ENCODE results near the gene SOS1.

DNA sequence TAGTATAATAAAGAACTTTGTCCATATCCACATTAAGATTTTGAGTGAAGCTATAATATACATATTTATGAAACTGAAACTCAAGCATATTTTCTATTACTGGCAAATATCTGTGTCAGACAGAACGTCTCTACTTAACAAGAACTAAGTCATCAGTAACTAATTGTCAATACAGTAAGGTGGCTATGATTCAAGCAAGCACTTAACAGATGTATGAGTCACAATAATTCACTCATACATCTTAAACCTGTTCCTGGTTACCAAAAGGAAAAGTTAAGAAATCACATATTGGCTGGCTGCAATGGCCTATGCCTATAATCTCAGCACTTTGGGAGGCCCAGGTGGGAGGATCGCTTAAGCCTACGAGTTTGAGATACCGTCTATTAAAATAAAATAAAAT is 96.0 kb downstream of the SOS1 start:
- TF ChIP-seq, protein P1, sequence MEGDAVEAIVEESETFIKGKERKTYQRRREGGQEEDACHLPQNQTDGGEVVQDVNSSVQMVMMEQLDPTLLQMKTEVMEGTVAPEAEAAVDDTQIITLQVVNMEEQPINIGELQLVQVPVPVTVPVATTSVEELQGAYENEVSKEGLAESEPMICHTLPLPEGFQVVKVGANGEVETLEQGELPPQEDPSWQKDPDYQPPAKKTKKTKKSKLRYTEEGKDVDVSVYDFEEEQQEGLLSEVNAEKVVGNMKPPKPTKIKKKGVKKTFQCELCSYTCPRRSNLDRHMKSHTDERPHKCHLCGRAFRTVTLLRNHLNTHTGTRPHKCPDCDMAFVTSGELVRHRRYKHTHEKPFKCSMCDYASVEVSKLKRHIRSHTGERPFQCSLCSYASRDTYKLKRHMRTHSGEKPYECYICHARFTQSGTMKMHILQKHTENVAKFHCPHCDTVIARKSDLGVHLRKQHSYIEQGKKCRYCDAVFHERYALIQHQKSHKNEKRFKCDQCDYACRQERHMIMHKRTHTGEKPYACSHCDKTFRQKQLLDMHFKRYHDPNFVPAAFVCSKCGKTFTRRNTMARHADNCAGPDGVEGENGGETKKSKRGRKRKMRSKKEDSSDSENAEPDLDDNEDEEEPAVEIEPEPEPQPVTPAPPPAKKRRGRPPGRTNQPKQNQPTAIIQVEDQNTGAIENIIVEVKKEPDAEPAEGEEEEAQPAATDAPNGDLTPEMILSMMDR (IDR thresholded peaks at IDR 0.05): no peak
- TF ChIP-seq POLR2A (IDR thresholded peaks at IDR 0.05): no peak

Data from uterus (tissue), 2 donors.